Progenitor cell of endocrine pancreas (in vitro differentiated cells): ENCODE data around the gene MAVS. TPM values are rescaled to one million over a fixed set of nuclear protein-coding genes. Genes with fewer than 3 reads are reported as not detected.
A peak's percentile ranks its signal among the peaks of the same experiment; 100 is the strongest.

Experiments
- DNase-seq: peaks from one replicate; pipeline ENCODE4 v3.0.0; 2021; ENCODE audit warnings: low spot score; ENCODE audit not compliant: unreplicated experiment
- H3K27ac Mint-ChIP-seq: 2 replicates; pipeline ENCODE4 v1.8.0; 2021; ENCODE audit warnings: mild to moderate bottlenecking, moderate library complexity, mixed read lengths
- H3K27me3 Mint-ChIP-seq: 2 replicates; pipeline ENCODE4 v1.8.0; 2021; ENCODE audit warnings: mixed read lengths
- H3K36me3 Mint-ChIP-seq: 2 replicates; pipeline ENCODE4 v1.8.0; 2022; ENCODE audit warnings: mixed read lengths; ENCODE audit not compliant: insufficient read depth
- H3K4me1 Mint-ChIP-seq: 2 replicates; pipeline ENCODE4 v1.8.0; 2021; ENCODE audit warnings: low read depth, mixed read lengths
- H3K4me3 Mint-ChIP-seq: 2 replicates; pipeline ENCODE4 v1.8.0; 2021; ENCODE audit warnings: low read depth, mild to moderate bottlenecking, moderate library complexity, mixed read lengths
- H3K9me3 Mint-ChIP-seq: 2 replicates; pipeline ENCODE4 v1.8.0; 2021; ENCODE audit warnings: low read depth, mixed read lengths
- total RNA-seq: library from RNA; stranded (reverse); gene quantifications from 2 replicates; pipeline ENCODE4 v1.2.1, GENCODE V29; 2021
- TF ChIP-seq, protein P1 (sequence below): fragments of 200-600 bp; sonication (generic); IDR thresholded peaks from one replicate; pipeline ENCODE4 v1.5.0; 2021; ENCODE audit warnings: antibody characterized with exemption, mild to moderate bottlenecking; ENCODE audit not compliant: unreplicated experiment

Gene MAVS
- total RNA-seq, 1 donor from 2014 or later, result 43.8 TPM

DNA sequence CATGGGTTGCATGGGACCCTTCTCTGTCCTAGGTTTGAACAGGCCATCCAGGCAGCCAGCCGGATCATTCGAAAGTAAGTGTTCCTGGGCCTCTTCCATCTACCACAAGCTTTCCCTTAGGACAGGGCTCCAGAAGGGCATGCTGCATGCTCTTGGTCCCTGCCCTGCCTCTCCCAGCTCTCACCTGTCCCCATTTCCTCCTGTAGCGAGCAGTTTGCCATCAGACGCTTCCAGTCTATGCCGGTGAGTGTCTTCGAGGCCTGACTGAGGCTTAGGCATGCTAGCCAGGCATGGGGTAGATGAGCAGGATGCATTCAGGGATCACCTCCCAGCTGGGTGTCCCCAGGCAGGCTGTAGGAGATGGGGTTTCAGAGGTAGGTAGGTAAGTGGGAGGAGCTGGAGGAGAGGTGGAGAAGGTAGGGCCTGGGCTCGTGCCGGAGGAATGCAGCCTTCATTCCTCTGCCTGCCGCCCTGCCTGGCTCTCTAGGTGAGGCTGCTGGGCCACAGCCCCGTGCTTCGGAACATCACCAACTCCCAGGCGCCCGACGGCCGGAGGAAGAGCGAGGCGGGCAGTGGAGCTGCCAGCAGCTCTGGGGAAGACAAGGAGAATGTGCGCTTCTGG is 46.3 kb upstream of the MAVS start:
- no peaks in the 10 kb centered on the region for H3K9me3 Mint-ChIP-seq
- peak overlapping the region; percentile 14 for H3K4me3 Mint-ChIP-seq
- H3K4me1 Mint-ChIP-seq, result peaks cover 35% of the 10 kb centered on the region
- TF ChIP-seq, protein P1, sequence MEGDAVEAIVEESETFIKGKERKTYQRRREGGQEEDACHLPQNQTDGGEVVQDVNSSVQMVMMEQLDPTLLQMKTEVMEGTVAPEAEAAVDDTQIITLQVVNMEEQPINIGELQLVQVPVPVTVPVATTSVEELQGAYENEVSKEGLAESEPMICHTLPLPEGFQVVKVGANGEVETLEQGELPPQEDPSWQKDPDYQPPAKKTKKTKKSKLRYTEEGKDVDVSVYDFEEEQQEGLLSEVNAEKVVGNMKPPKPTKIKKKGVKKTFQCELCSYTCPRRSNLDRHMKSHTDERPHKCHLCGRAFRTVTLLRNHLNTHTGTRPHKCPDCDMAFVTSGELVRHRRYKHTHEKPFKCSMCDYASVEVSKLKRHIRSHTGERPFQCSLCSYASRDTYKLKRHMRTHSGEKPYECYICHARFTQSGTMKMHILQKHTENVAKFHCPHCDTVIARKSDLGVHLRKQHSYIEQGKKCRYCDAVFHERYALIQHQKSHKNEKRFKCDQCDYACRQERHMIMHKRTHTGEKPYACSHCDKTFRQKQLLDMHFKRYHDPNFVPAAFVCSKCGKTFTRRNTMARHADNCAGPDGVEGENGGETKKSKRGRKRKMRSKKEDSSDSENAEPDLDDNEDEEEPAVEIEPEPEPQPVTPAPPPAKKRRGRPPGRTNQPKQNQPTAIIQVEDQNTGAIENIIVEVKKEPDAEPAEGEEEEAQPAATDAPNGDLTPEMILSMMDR, result no peak
- peak overlapping the region; percentile 95 for H3K27ac Mint-ChIP-seq
- DNase-seq, result no peak
- H3K36me3 Mint-ChIP-seq, result peaks cover 18% of the 10 kb centered on the region
- no peaks in the 10 kb centered on the region for H3K27me3 Mint-ChIP-seq

DNA sequence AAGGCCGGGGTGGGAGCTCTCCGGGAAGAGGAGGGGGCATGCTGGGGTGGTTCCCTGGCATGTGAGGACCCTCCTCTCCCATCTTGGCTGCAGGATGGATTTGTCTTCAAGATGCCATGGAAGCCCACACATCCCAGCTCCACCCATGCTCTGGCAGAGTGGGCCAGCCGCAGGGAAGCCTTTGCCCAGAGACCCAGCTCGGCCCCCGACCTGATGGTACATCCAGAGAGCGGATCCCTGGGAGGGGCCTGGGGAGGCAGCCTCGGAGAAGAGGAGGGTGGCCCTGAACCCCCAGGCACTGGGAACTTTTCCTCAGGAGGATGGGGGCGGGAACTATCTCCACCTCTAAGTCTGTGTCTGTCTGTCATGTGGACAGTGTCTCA is 45.8 kb upstream of the MAVS start:
- H3K27ac Mint-ChIP-seq, result no peak overlapping the region

DNA sequence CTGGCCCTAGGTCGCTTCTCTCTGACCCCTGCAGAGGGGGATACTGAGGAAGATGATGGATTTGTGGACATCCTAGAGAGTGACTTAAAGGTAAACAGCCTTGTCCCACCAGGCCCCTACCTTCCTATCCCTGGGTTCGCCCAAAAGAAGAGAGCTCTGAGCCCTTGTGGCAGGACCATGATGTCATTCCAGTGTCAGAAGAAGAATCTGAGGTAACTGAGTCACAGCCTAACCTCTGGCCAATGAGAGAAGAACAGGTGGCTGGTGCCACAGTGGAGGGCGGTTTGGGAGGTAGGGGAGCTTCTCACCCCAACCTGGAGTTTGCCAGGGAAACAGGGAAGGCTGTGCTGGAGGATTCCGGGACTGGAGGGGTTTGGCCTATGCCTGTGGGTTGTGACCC is 45.3 kb upstream of the MAVS start:
- no peak overlapping the region for H3K4me3 Mint-ChIP-seq
- no peak overlapping the region for H3K27ac Mint-ChIP-seq
- TF ChIP-seq, protein P1, result no peak
- H3K4me1 Mint-ChIP-seq, result peaks cover 39% of the 10 kb centered on the region
- no peaks in the 10 kb centered on the region for H3K9me3 Mint-ChIP-seq
- H3K27me3 Mint-ChIP-seq, result no peaks in the 10 kb centered on the region
- H3K36me3 Mint-ChIP-seq, result peaks cover 21% of the 10 kb centered on the region
- no peak for DNase-seq

More for the DNA sequence above, 45.8 kb upstream of the MAVS start:
- H3K9me3 Mint-ChIP-seq, result no peaks in the 10 kb centered on the region
- no peak for DNase-seq
- no peaks in the 10 kb centered on the region for H3K27me3 Mint-ChIP-seq
- no peak overlapping the region for H3K4me3 Mint-ChIP-seq
- TF ChIP-seq, protein P1, result no peak
- peaks cover 37% of the 10 kb centered on the region for H3K4me1 Mint-ChIP-seq
- H3K36me3 Mint-ChIP-seq, result peaks cover 21% of the 10 kb centered on the region

DNA sequence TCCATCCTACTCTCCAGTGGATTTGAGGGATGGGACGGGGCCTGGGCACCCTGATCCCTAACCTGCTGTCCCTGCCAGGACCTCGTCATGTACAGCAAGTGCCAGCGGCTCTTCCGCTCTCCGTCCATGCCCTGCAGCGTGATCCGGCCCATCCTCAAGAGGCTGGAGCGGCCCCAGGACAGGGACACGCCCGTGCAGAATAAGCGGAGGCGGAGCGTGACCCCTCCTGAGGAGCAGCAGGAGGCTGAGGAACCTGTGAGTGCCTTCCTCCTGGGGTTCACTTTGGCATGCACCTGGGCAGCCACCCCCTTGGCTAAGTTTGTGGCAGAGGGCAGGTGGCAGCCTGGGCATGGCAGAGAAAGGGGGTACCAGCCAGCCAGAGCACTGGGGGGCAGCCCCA is 44.8 kb upstream of the MAVS start:
- H3K36me3 Mint-ChIP-seq, result peaks cover 21% of the 10 kb centered on the region
- no peak for DNase-seq
- H3K27me3 Mint-ChIP-seq, result no peaks in the 10 kb centered on the region
- H3K9me3 Mint-ChIP-seq, result no peaks in the 10 kb centered on the region
- H3K4me1 Mint-ChIP-seq, result peaks cover 38% of the 10 kb centered on the region
- H3K27ac Mint-ChIP-seq, result no peak overlapping the region
- H3K4me3 Mint-ChIP-seq, result no peak overlapping the region
- TF ChIP-seq, protein P1, result no peak

DNA sequence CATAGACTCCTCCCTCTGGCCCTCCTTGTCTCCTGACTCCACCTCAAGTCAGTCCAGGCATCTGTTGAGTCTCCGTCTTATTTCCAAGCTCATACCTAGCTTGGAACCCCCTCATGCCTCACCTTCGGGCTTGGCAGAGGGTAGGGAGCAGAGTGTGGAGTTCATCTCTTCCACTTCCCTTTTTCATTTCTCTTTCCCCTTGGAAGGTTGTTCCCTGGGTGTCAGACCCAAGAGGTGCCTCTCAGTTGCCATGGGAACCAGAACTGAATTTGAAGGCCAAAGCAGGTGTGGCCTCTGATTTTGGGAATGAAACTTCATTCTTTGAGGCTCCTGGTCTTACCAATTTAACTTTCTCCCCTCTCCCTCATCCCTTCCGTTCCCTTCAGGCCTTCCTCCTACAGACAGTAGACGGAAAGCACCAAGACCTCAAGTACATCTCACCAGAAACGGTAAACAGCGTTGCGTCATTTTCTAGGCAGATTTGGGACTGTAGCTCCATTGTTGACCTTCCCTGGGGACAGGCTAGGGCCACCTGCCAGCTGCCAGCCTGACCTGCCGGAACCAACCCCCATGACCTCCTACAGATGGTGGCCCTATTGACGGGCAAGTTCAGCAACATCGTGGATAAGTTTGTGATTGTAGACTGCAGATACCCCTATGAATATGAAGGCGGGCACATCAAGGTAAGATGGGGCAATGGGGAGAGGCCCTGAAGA is 44.0 kb upstream of the MAVS start:
- Mint-ChIP-seq H3K27ac (no peak overlapping the region), H3K27me3 (no peaks in the 10 kb centered on the region), H3K36me3 (peaks cover 21% of the 10 kb centered on the region), H3K4me1 (peaks cover 36% of the 10 kb centered on the region), H3K9me3 (no peaks in the 10 kb centered on the region), H3K4me3 (no peak overlapping the region)
- TF ChIP-seq, protein P1, result no peak
- no peak for DNase-seq
